Measurements from ENCODE around the gene CRYBG1. TPM values are rescaled to one million over a fixed set of nuclear protein-coding genes. Genes with fewer than 3 reads are reported as not detected.
A peak's percentile ranks its signal among the peaks of the same experiment; 100 is the strongest.
"Not testable (repeated sequence)": the region's sequence is repeated elsewhere in the genome, so short reads cannot be mapped to it uniquely, and the experiment has no call there.

Gene CRYBG1
- total RNA-seq, 1 donor from 2014 or later: 10.2 TPM

GRCh38 chr6:106546691-106547414 is 186.3 kb downstream of the CRYBG1 start:
- intact Hi-C loops (cut with micrococcal nuclease): no loop called here

DNA sequence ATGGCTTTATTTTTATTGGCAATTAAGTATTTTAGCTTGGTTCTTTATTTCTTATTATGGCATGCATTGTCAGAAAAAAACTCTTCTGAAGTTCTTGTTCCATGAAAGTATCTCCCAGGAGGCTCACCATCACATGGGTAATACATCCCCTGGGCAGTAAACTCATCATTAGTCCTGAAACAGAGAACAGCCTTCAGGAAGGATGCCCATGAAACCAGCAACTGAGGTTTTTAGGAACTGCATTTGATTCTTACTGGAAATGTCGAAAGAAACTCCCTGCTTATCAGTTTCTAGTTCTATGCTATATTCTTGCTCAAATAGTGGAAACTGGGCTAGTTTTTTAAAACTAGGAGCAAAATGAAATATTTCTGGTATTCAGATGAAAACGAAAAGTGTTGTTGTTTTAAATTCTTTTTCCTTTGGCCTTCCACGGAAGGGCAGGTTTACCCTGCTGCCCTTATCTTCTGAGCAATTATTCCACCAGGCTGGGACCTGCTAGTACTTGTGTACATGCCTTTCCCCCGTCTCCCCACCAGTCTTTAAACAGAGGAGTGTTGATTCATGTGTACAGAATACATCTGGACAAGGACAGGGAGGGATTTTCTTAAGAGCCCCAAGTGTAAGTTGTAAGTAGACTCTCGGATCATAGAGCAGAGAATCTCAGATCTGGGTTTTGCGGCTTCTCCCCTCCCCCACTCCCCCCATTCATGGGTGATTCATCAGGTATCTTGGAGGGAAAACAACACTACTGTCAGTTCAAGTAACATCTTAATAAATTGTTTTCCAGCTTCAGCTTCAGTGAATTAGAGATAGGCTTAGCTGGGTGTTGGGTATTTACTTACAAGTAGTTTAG is 187.3 kb downstream of the CRYBG1 start:
- DNase-seq (ENCODE audit: low spot score): no peak
- Mint-ChIP-seq H3K36me3 (ENCODE audit: low read depth) (peaks cover 61% of the 10 kb centered on the region), H3K27me3 (ENCODE audit: insufficient read depth) (no peaks in the 10 kb centered on the region), H3K9me3 (peaks cover 3% of the 10 kb centered on the region), H3K27ac (peak overlapping the region; percentile 8), H3K4me3 (no peak overlapping the region), H3K4me1 (ENCODE audit: low read depth) (peaks cover 32% of the 10 kb centered on the region)
- intact Hi-C loops (cut with micrococcal nuclease): no loop called here

More at GRCh38 chr6:106546691-106547414, 186.3 kb downstream of the CRYBG1 start:
- H3K27ac Mint-ChIP-seq: peak overlapping the region; percentile 61
- H3K27me3 Mint-ChIP-seq (ENCODE audit: insufficient read depth): no peaks in the 10 kb centered on the region
- DNase-seq (ENCODE audit: low spot score): no peak
- peaks cover 60% of the 10 kb centered on the region for H3K36me3 Mint-ChIP-seq (ENCODE audit: low read depth)
- peaks cover 32% of the 10 kb centered on the region for H3K4me1 Mint-ChIP-seq (ENCODE audit: low read depth)
- no peak overlapping the region for H3K4me3 Mint-ChIP-seq
- H3K9me3 Mint-ChIP-seq: peaks cover 3% of the 10 kb centered on the region

GRCh38 chr6:106548926-106549455 is 188.5 kb downstream of the CRYBG1 start:
- intact Hi-C loops (cut with micrococcal nuclease); H3K27me3 Mint-ChIP-seq (ENCODE audit: insufficient read depth); DNase-seq (ENCODE audit: low spot score); H3K27ac Mint-ChIP-seq; H3K4me3 Mint-ChIP-seq; H3K9me3 Mint-ChIP-seq: not testable (repeated sequence)
- H3K36me3 Mint-ChIP-seq (ENCODE audit: low read depth): peaks cover 62% of the 10 kb centered on the region
- H3K4me1 Mint-ChIP-seq (ENCODE audit: low read depth): peaks cover 42% of the 10 kb centered on the region

DNA sequence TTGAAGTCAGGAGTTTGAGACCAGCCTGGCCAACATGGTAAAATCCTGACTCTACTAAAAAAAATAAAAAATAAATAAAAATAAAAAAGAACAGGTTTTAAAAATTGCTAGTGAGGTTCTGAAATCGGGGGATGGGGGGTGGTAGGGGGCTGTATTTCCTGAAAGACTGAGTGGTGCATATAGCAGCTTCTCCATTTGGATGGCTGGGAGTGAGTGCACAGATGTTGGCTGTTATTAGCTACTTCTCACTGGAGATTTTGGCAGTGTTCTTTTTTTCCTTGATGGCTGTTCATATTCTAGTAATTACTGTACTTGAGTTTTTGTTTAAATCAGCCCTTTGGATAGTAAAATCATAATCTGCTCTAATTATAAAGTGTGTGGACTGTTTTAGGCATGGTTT is 189.0 kb downstream of the CRYBG1 start:
- Mint-ChIP-seq H3K27ac (no peak overlapping the region), H3K9me3 (peaks cover 3% of the 10 kb centered on the region)

GRCh38 chr6:106551155-106551554 is 190.6 kb downstream of the CRYBG1 start:
- H3K27me3 Mint-ChIP-seq (ENCODE audit: insufficient read depth): no peaks in the 10 kb centered on the region
- H3K9me3 Mint-ChIP-seq: peaks cover 3% of the 10 kb centered on the region
- intact Hi-C loops (cut with micrococcal nuclease): no loop called here
- H3K4me1 Mint-ChIP-seq (ENCODE audit: low read depth): peaks cover 29% of the 10 kb centered on the region
- DNase-seq (ENCODE audit: low spot score): no peak
- H3K27ac Mint-ChIP-seq: no peak overlapping the region
- H3K4me3 Mint-ChIP-seq: no peak overlapping the region
- peaks cover 50% of the 10 kb centered on the region for H3K36me3 Mint-ChIP-seq (ENCODE audit: low read depth)

More for the DNA sequence above, 189.0 kb downstream of the CRYBG1 start:
- peaks cover 40% of the 10 kb centered on the region for H3K4me1 Mint-ChIP-seq (ENCODE audit: low read depth)
- intact Hi-C loops (cut with micrococcal nuclease): no loop called here
- H3K36me3 Mint-ChIP-seq (ENCODE audit: low read depth): peaks cover 57% of the 10 kb centered on the region
- DNase-seq (ENCODE audit: low spot score): no peak
- no peaks in the 10 kb centered on the region for H3K27me3 Mint-ChIP-seq (ENCODE audit: insufficient read depth)
- no peak overlapping the region for H3K4me3 Mint-ChIP-seq

DNA sequence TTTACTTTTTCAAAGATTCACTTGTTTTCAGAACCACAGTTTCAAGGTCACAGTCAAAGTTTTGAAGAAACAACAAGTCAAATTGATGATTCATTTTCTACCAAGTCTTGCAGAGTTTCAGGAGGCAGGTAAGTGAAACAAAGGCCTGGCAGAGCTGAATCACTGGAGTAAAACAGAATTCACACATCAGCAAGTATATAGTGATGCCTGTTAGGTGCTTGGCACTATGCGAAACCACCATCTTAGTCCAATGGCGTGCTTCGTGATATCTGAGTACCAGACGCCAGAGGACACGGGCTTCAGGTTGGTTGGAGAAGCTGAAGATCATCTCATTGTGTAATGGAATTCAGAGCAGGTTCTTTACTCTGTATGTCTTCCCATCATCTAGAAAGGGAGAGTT is 192.9 kb downstream of the CRYBG1 start:
- Mint-ChIP-seq H3K27ac (peak overlapping the region; percentile 40), H3K36me3 (ENCODE audit: low read depth) (peaks cover 43% of the 10 kb centered on the region), H3K4me1 (ENCODE audit: low read depth) (peaks cover 16% of the 10 kb centered on the region), H3K4me3 (no peak overlapping the region), H3K9me3 (peaks cover 3% of the 10 kb centered on the region), H3K27me3 (ENCODE audit: insufficient read depth) (no peaks in the 10 kb centered on the region)
- DNase-seq (ENCODE audit: low spot score): no peak
- intact Hi-C loops (cut with micrococcal nuclease): loop anchor here (1.0 to 2.0 kb wide), 3 partner anchors 19 to 41 kb away; no protein-coding TSS in a partner anchor

- Mint-ChIP-seq H3K9me3 (peaks cover 3% of the 10 kb centered on the region), H3K27me3 (ENCODE audit: insufficient read depth) (no peaks in the 10 kb centered on the region), H3K4me3 (no peak overlapping the region), H3K27ac (no peak overlapping the region), H3K4me1 (ENCODE audit: low read depth) (peaks cover 16% of the 10 kb centered on the region), H3K36me3 (ENCODE audit: low read depth) (peaks cover 40% of the 10 kb centered on the region)
- intact Hi-C loops (cut with micrococcal nuclease): loop anchor here (1.0 to 2.0 kb wide), 2 partner anchors 45 to 111 kb away; no protein-coding TSS in a partner anchor
- no peak for DNase-seq (ENCODE audit: low spot score)
Measured at GRCh38 chr6:106555767-106556166, 195.2 kb downstream of the CRYBG1 start.

DNA sequence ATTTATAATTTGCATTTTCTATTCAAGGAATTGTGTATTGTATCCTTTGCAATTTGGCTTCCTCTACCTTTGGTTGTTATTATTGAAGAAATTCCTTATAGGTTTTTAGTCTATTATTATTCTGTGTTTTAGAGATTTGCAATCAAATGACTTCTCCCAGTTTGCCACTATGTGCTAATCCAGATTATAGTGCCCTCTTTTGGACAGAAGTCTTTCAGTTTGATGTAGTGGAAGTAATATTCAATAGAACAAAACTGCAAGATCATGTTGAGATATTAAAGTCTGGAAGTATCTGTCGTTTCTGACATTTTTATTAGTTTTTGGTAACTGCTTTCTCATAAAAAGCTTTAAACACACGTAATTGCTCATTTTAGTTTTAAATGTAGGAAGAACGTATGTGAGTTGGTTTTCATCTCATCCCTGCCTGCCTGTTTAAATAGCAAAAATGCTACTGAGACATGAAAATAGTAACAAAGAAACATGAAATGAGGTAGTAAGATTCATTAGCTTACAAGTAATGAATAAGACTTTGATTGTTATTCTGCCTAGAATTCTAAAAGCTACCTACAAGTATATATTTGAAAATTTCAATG is 195.9 kb downstream of the CRYBG1 start:
- DNase-seq (ENCODE audit: low spot score): no peak
- Mint-ChIP-seq H3K36me3 (ENCODE audit: low read depth) (peaks cover 41% of the 10 kb centered on the region), H3K9me3 (no peaks in the 10 kb centered on the region), H3K27ac (no peak overlapping the region), H3K4me1 (ENCODE audit: low read depth) (peaks cover 23% of the 10 kb centered on the region), H3K4me3 (no peak overlapping the region), H3K27me3 (ENCODE audit: insufficient read depth) (no peaks in the 10 kb centered on the region)
- intact Hi-C loops (cut with micrococcal nuclease): loop anchor here (1.0 to 2.0 kb wide), 2 partner anchors 46 to 112 kb away; no protein-coding TSS in a partner anchor

DNA sequence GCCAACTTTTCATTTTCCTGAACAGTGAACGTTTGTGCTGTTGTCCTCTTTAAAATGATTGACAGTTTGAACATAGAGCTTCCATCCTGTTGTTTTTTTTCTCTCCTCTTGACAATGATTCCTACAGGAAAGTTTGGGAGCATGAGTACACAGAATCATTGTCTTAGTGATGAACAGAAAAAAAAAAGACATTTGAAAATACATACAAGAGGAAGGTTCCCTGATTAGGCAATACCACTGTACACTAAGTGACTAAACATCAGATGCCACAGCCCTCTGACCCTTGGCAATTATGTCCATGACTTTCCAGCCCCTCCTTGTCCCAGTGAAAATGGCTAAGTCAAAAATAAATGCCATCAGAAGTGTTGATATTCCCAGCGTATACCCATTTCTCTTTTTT is 197.3 kb downstream of the CRYBG1 start:
- Mint-ChIP-seq H3K4me1 (ENCODE audit: low read depth) (peaks cover 28% of the 10 kb centered on the region), H3K9me3 (no peaks in the 10 kb centered on the region), H3K27me3 (ENCODE audit: insufficient read depth) (no peaks in the 10 kb centered on the region), H3K27ac (no peak overlapping the region), H3K4me3 (no peak overlapping the region), H3K36me3 (ENCODE audit: low read depth) (peaks cover 41% of the 10 kb centered on the region)
- intact Hi-C loops (cut with micrococcal nuclease): loop anchor here (2.0 kb wide), 1 partner anchor 113 kb away; no protein-coding TSS in a partner anchor
- no peak for DNase-seq (ENCODE audit: low spot score)

DNA sequence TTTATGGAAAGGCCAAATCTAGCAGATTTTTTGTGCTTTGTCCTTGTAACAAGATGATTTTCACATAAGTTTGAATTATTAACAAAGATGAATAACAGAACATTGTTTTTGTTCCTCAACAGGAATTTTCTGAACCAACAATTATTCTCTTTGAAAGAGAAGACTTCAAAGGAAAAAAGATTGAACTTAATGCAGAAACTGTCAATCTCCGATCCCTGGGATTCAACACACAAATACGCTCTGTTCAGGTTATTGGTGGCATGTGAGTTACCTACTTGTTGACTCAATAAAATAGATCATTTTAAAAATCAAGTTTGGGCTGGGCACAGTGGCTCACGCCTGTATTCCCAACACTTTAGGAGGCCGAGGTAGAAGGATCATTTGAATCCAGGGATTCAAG is 197.8 kb downstream of the CRYBG1 start:
- Mint-ChIP-seq H3K4me1 (ENCODE audit: low read depth) (peaks cover 22% of the 10 kb centered on the region), H3K27me3 (ENCODE audit: insufficient read depth) (no peaks in the 10 kb centered on the region), H3K4me3 (no peak overlapping the region), H3K36me3 (ENCODE audit: low read depth) (peaks cover 40% of the 10 kb centered on the region), H3K9me3 (no peaks in the 10 kb centered on the region), H3K27ac (no peak overlapping the region)
- intact Hi-C loops (cut with micrococcal nuclease): no loop called here
- no peak for DNase-seq (ENCODE audit: low spot score)

GRCh38 chr6:106559659-106560058 is 199.1 kb downstream of the CRYBG1 start:
- H3K27ac Mint-ChIP-seq; intact Hi-C loops (cut with micrococcal nuclease): not testable (repeated sequence)
- peaks cover 39% of the 10 kb centered on the region for H3K36me3 Mint-ChIP-seq (ENCODE audit: low read depth)

DNA sequence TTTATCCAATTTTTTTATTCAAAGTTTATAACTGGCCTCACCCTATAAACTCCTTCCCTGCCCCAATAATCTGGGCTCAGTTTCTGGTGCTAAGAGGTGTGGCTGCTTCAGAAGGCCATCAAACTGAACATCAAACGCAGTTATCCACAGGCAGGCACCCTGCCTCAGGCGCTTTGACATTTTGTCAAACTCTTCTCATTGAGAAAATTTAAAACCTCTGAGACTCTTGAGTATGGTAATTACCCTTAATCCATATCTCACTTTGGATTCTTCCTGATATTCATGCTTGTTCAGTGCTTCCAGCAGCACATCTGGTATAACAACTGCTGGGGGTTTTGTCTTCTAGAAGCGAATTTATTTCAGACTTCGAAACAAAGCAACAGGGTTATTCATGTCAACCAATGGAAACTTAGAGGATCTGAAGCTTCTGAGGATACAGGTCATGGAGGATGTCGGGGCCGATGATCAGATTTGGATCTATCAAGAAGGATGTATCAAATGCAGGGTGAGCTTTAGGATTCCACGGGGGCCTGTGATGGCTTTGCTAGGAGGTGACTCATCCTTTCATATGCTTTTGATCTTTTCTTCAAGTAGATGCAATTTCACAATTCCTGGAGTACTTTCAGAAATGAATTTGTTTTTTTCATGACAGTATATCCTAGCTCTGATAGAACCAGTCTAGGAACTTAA is 200.6 kb downstream of the CRYBG1 start:
- intact Hi-C loops (cut with micrococcal nuclease): no loop called here
- H3K27ac Mint-ChIP-seq: no peak overlapping the region
- DNase-seq (ENCODE audit: low spot score): no peak
- no peak overlapping the region for H3K4me3 Mint-ChIP-seq
- H3K27me3 Mint-ChIP-seq (ENCODE audit: insufficient read depth): no peaks in the 10 kb centered on the region
- peaks cover 17% of the 10 kb centered on the region for H3K4me1 Mint-ChIP-seq (ENCODE audit: low read depth)
- no peaks in the 10 kb centered on the region for H3K9me3 Mint-ChIP-seq
- H3K36me3 Mint-ChIP-seq (ENCODE audit: low read depth): peaks cover 39% of the 10 kb centered on the region

More at GRCh38 chr6:106559659-106560058, 199.1 kb downstream of the CRYBG1 start:
- peaks cover 18% of the 10 kb centered on the region for H3K4me1 Mint-ChIP-seq (ENCODE audit: low read depth)
- not testable (repeated sequence) for H3K27me3 Mint-ChIP-seq (ENCODE audit: insufficient read depth); H3K9me3 Mint-ChIP-seq; H3K4me3 Mint-ChIP-seq; DNase-seq (ENCODE audit: low spot score)
